HG03520 (cell line): ENCODE measurements around the gene DCTPP1.

Source experiments
- ATAC-seq: cut with Tn5 transposase; IDR thresholded peaks from one replicate; pipeline ENCODE4 v1.9.1; 2021; ENCODE audit warnings: mild to moderate bottlenecking, moderate library complexity; ENCODE audit not compliant: unreplicated experiment

Gene DCTPP1

DNA sequence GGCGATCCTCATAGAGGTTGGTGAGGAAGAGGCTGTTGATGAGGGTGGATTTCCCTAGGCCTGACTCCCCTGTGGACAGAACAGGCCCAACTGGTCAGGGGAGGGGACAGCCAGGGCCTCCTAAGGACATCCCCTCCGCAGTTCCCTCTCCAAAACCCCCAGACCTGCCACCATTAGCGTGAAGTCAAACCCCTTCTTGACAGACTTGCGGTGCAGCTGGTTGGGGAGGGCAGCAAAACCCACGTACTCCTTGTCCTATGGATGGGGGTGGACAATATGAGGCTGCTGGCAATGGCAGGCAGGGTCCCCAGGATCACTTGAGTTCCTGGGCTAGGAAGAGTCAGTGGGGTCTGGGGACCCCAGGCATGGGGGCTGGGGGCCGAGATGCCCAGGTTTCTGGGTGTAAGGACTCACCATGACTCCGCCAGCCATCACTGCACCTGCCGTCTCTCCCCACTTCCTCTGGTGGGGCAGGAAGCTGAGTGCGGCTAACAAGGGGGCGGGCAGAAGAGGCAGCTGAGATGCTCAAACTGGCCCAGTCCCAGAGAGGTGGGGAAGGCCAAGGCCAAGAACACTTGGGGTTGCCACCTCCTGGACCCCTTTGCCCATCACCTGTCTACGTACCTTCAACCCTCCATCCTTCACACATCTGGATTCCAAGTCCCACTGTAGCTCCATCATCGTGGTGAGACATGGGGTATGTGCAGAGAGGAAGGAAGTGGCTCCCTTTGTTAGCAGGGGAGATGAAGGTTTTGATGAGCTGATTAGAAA, 47.5 kb downstream of the DCTPP1 start, which contains the start of gene SEPTIN1:
SEPTIN1 (minus strand) TSS at position 451 of the 771 bp plus-strand sequence; CDS start at position 432, 19 bp downstream.
- no peak for ATAC-seq

DNA sequence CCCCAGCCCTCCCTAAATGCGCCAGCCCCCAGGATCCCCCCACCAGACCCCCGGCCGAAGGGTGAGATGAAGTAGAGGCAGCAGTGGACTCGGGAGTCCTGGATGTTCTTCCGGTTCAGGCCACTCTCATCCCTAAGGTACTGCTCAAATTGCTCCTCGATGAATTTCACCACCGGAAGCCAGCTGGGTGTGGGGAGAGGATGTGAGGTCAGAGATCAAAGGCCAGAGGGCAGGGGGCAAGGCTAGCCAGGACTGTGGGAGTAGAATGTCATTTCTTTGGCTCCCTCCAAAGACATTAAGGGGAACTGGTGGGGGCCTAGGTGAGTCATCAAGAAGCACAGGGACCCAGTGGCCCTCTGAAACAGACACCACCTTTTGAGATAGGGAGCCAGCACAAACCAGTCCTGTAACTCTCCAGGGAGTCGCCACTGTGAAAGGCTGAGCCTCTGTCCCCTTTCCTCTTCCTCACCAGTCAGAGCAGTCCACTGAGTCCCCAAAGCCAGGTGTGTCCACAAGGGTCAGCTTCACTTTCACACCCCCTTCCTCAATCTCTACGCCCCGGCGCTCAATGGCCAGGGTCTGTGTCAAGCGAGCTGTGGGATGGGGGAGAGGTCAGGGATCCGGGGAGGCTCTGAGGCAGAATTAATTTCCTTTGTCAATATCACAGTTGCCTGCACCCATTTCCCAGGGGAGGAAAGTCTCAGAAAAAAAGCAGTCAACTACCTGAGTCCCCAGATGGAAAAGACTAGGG, 48.4 kb downstream of the DCTPP1 start:
- ATAC-seq = no peak

DNA sequence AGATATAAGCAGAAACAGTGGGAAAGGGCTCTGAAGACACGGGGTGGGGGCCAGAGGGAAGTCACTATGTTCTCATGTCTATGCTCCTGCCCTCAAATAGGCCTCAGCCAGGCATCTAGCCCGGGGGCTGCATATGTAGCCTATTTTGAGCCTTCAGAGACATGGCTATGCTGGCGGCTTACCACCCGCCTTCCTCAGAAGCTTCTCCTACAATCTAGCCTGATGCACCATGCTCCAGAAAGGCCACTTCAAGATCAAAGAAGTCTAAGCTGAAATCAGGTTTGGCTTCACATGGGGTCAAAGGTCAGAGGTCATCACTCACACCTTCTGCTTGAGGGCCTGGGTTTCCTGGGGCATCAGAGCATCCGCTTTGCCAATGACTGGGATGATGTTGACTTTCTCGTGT, 49.0 kb downstream of the DCTPP1 start:
- ATAC-seq = no peak

DNA sequence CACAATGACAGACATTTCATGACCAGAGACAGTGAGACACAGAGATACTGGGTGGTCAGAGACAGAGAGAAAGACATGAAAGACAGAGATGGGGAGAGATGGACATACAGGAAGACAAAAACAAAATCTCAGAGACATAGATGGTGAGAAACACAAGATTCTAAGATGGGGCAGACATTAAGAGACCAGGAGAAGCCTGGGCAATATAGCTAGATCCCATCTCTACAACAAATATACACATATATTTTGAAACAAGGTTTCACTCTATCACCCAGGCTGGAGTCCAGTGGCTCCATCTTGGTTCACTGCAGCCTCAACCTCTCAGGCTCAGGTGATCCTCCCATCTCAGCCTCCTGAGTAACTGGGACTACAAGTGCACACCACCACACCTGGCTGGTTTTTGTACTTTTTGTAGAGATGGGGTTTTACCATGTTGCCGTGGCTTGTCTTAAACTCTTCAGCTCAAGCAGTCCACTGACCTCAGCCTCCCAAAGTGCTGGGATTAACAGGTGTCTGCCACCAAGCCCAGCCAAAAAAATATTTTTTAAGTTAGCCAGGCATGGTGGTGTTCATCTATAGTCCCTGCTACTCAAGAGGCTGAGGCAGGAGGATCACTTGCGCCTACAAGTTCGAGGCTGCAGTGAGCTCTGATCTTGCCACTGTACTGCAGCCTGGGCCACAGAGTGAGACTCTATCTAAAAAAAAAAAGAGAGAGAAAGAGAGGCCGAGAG, 49.6 kb downstream of the DCTPP1 start:
- no peak for ATAC-seq

DNA sequence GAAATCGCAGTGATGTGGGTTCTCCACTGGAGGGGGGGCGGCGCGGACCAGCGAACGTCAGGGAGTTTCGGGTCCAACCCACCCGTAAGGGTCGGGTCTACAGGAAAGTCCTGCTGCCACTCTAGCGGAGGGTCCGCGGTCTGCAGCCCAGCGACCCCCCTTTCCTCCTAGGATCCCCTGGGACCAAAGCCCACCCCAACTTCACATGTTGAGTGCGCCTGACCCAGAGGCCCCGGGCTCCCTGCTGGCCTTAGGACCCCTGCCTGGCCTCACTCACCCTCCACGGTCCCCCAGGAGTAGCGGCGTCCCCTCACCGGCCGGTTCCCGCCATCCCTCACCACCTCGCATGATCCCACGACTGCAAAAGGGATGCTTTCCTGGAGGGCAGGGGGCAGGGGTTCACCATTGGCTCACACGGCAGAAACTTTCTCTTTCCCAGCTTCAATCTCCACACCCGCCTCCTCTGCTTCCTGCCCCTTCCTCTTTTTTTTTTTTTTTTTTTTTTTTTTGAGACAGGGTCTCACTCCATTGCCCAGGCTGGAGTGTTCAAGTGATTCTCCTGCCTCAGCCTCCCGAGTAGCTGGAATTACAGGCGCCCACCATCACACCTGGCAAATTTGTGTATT, 50.6 kb downstream of the DCTPP1 start:
- ATAC-seq = no peak

DNA sequence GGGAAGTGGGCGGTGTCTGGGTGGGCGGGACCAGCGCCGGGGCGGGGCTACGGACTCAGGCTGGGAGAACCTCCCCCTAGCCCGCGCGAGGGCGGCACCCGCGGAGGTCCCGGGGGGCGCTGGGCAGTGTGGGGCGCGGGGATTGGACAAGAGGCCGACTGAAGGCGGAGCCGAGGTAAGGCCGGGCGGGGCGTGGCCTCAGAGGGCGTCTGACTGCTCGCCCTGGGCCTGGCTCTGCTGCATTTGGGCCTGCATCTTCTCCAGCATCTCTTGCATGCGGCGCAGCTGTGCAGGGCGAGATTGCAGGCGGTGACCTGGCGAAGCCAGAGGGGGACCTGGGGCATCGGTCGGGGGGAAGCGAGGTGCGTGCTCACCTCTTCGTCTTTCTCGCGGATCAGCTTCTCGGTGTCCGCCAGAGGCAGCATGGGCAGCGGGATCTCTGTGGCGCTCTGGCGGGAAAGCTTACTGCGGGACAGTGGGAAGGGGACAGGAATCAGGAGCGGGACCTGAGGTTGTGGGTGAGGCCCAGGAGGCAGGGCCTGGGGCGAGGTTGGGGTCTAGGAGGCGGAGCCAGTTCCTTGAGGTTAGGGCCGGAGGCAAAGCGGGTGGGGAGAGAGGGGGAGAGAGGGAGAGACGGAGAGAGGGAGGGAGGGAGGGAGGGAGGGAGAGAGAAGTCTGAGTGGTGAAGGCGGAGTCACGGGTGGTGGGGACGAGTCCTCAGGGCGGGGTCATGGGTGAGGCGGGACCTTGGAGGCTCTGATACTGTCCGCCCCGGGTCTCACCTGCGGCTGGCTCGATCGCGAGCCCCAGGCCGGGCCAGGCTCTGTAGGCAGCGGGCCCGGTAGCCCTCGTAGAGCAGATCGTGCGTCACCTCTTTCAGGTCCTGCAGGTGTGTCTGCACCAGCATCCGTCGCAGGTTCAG, 51.3 kb downstream of the DCTPP1 start:
- ATAC-seq = peak; percentile 82

DNA sequence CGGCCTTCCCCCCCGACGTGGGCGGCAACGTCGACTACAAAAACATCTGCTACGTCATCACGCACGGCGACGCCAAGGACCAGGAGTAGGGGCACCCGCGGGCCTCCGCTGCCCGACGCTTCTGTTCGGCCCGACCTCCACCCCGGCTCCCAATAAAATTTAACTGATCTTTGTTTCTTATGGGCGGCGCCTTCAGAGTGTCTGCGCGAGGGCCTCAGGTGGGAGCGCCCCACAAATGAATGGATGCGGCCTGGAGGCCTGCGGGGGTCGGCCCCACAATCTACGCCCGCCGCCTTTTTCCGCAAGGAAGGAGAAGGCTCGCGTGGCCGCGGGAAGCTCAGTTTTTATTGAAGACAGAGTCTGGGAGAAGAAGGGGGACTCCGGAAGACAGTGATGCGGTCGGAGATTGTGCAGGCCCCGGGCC, 52.0 kb downstream of the DCTPP1 start:
- ATAC-seq = peak; percentile 10

DNA sequence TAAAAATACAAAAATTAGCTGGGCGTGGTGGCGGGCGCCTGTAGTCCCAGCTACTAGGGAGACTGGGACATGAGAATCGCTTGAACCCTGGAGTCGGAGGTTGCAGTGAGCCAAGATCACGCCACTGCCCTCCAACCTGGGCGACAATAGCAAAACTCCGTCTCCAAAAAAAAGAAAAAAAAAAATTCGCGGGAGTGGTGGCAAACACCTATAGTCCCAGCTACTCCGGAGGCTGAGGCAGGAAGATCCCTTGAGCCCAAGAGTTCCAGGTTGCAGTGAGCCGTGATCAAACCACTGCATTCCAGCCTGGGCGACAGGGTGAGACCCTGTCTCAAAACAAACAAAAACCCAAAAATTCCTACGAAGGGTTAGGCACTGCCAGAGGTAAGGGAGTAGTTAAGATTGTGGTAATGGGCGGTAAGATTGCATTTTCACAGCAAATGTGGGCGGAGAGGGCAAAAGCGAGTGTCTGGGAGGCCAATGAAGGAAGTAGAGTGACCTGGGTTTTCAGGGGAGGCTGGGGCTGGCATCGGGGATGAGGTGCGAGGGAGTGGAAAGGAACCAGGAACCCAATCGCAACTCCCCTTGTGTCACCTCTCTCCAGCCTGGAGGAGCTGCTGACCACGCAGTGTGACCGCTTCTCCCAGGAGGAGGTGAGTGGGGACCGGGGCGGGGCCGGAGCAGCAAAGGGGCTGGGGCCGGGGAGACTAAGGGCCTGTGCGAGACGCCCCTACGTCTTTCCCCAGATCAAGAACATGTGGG, 52.6 kb downstream of the DCTPP1 start:
- no peak for ATAC-seq

DNA sequence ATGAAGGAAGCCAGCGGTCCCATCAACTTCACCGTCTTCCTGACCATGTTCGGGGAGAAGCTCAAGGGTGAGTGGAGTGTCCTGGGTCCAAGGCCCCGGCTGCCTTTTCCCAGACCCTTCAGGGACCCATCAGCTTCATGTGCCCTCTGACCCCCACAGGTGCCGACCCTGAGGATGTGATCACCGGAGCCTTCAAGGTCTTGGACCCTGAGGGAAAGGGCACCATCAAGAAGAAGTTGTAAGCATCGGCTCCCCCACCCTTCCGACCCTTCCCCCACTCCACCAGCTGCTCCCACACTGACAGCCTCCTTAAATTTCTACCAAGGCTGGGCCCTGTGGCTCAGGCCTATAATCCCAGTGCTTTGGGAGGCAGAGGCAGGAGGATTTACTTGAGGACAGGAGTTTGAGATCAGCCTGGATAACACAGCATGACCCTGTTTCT, 53.3 kb downstream of the DCTPP1 start:
- ATAC-seq = no peak

DNA sequence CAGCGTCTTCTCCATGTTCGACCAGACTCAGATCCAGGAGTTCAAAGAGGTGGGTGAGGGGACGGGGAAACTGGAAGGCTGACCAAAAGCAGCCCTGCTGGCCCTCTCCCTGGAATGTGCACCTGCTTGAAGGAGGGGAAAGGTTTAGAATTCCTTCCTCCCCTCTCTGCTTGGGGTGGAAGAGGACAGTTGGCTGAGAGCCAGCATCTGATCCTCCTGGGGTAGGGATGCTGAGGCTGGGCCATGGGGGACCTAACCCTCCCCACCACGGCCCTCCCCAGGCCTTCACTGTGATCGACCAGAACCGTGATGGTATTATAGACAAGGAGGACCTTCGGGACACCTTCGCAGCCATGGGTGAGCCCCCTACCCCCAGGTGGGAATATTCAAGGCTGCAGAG, 54.0 kb downstream of the DCTPP1 start:
- ATAC-seq = no peak

DNA sequence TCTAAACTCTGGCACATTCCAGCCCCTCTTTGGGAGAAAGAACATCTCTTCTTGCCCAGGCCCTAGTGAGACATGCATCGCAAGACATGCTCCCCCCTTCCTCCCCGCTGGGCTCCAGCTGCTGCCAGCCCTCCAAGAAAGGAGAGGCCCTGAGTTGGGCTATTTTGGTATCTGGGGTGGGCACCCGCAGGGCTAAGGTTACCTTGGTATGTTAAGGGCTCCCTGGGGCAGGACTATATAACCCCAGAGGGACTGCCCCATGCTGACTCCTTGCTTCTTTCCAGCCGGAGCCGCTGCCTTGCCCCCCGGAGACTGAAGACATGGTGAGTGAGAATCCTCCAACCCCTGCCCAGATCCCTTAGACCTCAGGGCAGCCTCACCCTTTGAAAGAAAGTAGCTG, 55.3 kb downstream of the DCTPP1 start, which contains the start of gene MYL11:
MYL11 (plus strand) TSS at position 265 of the 400 bp plus-strand sequence; CDS start at position 321, 56 bp downstream.
- ATAC-seq = no peak
